HG03097 (cell line): ENCODE measurements around the gene TP53TG3.
"Not testable (repeated sequence)": the region's sequence is repeated elsewhere in the genome, so short reads cannot be mapped to it uniquely, and the experiment has no call there.

Source experiments
- ATAC-seq: cut with Tn5 transposase; IDR thresholded peaks from one replicate; pipeline ENCODE4 v1.9.1; 2021; ENCODE audit not compliant: unreplicated experiment, low FRiP score

TP53TG3 gene, protein sequence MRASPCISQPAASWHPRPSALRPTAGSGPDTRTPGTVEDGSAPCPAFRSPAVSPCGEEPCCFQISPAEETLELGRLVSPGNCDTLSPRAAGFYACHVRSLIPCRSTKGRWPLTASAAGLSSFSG

DNA sequence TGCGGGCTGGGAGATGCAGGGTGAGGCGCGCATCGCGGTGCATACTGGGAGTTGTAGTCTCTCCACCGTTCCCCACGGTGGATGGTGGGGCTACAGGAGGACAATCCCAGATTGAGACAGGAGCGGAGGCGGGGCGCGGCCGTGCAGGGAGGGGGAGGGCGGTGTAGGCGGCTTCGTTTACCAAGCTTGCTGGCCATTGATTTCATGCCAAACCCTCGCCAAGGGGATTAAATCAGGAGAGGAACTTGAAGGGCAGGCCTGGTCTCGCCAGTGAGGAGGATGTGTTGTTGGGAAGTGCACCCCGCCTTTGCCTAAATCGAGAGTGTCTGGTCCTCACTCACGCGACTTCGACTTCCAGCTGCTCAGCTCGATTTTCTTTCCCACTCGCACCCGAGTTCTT lies at the start of gene TP53TG3:
TP53TG3 (minus strand) TSS at position 101 of the 400 bp plus-strand sequence; CDS start at position 33, 68 bp downstream.
- ATAC-seq = not testable (repeated sequence)

DNA sequence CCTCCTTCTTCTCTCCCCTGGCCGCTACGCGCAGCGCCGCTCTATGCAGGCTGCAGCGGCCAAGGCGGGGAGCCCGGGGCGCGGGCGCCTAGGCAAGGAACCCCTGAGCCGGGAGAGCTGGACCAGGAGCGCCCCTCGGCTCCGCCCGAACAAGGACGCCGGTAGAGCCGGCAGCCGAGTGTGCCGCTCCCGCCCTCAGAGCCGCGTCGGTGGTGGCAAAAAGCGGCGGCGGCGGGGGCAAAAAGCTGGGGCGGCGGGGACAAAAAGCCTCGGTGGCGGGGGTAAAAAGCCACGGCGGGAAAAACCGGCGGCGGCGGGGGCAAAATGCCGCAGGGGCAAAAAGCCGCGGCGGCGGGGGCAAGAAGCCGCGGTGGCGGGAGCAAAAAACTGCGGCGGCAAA lies 25.1 kb downstream of the TP53TG3 start:
- not testable (repeated sequence) for ATAC-seq

DNA sequence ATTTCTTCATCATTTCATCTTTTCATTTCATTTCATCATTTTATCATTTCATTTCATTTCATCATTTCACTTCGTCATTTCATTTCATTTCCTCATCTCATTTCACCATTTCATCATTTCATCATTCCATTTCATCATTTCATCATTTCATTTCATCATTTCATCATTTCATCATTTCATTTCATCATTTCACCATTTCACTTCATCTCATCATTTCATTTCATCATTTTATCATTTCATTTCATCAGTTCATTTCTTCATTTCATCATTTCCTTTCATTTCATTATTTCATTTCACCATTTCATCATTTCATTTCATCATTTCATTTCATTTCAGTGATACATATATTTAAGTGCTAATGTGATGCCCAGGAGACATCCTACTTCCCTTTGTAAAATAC lies 28.4 kb downstream of the TP53TG3 start:
- not testable (repeated sequence) for ATAC-seq

DNA sequence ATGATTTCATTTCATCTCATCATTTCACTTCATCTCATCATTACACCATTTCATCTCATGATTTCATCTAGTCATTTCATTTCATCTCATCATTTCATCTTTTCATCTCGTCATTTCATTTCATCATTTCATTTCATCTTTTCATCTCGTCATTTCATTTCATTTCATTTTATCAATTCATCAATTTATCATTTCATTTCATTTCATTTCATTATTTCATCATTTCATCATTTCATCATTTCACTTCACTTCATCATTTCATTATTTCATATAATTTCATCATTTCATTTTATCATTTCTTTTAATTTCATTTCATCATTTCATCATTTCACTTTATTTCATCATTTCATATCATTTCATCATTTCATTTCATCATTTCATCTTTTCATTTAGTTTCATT lies 29.2 kb downstream of the TP53TG3 start:
- ATAC-seq = not testable (repeated sequence)

DNA sequence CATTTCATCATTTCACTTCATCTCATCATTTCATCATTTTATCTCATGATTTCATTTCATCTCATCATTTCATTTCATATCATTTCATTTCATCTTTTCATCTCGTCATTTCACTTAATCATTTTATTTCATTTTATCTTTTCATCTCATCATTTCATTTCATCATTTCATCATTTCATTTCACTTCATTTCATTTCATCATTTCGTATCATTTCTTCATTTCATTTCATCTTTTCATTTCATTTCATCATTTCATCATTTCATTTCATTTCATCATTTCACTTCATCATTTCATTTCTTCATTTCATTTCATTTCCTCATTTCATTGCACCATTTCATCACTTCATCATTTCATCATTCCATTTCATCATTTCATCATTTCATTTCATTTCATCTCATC lies 29.8 kb downstream of the TP53TG3 start:
- ATAC-seq = not testable (repeated sequence)

DNA sequence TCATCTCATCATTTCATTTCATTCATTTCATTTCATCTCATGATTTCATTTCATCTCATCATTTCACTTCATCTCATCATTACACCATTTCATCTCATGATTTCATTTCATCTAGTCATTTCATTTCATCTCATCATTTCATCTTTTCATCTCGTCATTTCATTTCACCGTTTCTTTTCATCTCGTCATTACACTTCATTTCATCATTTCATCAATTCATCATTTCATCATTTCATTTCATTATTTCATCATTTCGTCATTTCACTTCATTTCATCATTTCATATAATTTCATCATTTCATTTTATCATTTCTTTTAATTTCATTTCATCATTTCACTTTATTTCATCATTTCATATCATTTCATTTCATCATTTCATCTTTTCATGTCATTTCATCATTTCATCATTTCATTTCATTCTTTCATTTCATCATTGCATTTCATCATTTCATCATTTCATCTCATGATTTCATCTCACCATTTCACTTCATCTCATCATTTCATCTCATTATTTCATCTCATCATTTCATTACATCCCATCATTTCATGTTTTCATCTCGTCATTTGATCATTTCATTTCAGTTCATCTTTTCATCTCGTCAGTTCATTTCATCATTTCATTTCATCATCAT lies 30.6 kb downstream of the TP53TG3 start:
- not testable (repeated sequence) for ATAC-seq

DNA sequence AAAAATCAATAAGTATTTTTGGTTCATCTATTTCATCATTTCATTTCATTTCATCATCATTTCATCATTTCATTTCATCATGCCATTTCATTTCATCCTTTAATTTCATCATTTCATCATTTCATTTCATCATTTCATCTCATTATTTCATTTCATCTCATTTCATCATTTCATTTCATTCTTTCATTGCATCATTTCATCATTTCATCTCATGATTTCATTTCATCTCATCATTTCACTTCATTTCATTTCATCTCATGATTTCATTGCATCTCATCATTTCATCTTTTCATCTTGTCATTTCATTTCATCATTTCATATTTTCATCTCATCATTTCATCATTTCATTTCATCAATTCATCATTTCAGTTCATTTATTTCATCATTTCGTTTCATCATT lies 31.2 kb downstream of the TP53TG3 start:
- not testable (repeated sequence) for ATAC-seq

DNA sequence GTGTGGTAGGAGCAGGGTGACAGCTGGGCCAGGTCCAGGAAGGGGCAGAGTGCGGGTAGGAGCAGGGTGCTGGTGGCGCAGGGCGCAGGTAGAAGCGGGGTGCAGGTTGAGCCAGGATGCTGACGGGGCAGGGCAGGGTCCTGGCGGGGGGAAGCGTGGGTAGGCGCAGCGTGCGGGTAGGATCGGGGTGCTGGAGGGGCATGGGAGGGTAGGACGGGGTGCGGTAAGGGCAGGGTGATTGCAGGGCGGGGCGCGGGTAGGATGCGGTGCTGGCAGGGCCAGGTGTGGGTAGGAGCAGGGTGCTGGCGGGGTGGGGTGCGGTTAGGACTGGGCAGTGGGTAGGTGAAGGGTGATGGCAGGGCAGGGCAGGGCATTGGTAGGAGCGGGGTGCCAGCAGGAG lies 38.4 kb downstream of the TP53TG3 start:
- not testable (repeated sequence) for ATAC-seq

DNA sequence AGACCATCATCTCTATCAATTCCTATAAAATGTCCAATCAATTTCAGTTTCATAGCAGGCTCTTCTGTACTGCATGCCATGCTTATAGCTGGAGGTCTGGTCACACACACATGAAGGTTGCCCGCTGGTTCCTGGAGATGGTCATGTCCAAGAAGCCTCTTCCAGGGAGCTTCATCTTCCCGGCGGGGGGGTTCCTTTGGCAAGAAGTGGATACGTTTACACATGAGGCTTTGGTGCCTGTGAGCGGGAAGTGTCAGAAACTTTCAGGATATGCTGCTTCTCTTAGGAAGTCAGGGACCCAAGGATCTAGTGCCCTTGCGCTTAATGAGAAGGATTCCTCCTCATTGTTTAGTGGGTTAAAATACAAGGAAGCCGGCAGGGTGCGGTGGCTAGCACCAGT lies 43.9 kb downstream of the TP53TG3 start:
- not testable (repeated sequence) for ATAC-seq
